DMS 273 (cell line): ENCODE results near the gene PZP.

Experiments
- DNase-seq: peaks from one replicate; lab custom pipeline; 2025; ENCODE audit not compliant: unreplicated experiment; lab: John Stamatoyannopoulos, UW

The PZP gene

DNA sequence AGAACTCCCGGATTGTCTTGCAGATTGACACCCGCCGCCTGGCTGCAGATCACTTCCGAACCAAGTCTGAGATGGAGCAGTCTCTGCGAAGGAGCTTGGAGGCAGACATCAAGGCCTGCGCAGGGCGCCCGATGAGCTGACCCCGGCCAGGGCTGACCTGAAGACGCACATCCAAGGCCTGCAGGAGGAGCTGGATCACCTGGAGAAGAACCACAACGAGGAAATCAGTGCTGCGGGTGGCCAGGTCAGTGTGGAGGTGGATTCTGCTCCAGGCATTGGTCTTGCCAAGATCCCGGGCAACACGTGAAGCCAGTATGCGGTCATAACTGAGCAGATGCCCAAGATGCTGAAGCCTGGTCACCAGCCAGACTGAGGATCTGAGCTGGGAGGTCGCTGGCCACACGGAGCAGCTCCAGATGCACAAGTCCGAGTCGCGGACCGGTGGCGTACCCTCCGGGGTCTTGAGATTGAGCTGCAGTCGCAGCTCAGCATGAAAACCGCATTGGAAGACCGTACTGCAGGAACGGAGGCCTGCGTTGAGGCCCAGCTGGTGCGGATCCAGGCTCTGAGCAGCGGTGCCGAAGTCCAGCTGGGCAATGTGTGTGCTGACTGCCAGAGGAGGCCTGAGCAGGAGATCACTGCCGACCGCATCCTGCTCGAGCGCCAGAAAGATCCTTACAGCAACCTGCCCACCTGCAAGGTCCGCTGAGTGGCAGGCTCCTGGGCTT lies 80.1 kb downstream of the PZP start:
- no peak for DNase-seq

GRCh38 chr12:9127484-9127883 lies 80.7 kb downstream of the PZP start:
- DNase-seq, result no peak

- DNase-seq, result no peak
Observed at GRCh38 chr12:9124383-9125031, 83.7 kb downstream of the PZP start.

GRCh38 chr12:9123781-9124382 lies 84.3 kb downstream of the PZP start:
- no peak for DNase-seq

DNA sequence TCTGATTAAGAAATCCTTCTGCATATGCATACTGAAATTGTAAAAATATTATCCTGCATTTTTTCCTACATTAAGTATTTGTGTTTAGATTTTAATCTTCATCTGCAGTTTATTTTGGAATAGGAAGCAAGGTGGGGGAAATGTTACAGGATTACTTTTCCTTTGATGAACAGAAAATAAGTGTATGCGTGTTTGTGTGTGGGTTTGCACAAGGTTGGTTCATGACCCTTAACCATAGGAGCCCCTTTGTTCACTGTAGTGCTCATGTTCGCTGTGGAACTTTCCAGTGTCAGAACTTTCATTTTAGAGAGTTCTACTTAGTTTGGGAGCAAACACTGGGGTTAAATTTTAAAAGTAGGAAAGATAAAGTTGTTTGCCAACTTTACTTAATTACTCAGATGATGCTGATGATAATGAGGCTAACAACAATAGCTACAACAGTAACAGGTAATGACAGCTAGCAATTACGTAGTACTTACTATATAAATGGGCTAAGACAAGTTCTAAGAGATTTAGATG lies 86.0 kb downstream of the PZP start:
- DNase-seq, result no peak

DNA sequence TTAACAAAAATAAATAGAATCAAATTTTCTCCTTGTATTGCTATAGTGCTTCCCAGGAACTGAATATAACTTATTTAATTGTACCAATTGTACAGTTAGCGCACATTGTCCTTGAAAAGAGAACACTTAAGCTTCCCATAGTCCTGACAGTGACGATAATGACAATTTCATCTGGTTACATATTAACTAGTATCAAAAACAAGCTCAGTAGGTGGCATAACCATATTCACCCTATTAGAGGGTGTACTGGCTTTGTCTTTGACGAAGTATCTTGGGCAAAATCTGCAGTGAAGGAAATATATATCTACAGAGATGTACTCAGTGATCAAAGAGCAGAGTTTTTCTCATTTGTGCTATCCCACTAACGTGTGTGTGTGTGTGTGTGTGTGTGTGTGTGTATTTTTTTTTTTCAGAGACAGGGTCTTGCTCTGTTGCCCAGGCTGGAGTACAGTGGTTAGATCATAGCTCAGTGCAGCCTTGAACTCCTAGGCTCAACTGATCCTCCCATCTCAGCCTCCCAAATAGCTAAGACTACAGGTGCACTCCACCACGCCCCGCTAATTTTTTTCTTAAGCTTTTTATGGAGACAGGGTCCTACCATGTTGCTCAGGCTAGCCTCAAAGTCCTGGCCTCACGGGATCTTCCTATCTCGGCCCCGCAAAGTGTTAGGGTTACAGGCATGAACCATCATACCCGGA lies 87.6 kb downstream of the PZP start:
- no peak for DNase-seq

- no peak for DNase-seq
Observed at GRCh38 chr12:9118158-9118557, 90.0 kb downstream of the PZP start.

- no peak for DNase-seq
Observed at GRCh38 chr12:9115731-9116559, 92.2 kb downstream of the PZP start, which contains the start of gene A2M. Gene A2M (minus strand): TSS chr12:9115919. CDS start chr12:9115849, 70 bp downstream.

DNA sequence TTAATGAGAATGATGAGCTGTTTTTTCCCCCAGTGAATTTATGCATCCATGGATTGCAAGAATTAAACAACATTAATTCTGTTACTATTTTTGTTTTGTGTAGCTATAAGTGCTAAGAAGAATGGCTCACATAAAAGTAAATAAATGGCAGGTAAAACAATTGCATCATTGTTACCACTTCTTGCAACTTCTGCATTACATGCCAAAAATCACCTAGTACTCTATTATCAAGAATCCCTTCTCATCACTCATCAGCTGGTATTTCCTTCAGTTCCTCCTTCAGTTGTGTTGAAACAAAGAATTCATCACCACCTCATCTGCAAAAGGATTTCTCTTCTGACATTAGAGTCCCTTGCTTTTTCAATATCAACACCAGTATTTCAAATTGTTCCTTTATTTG lies 93.2 kb downstream of the PZP start:
- no peak for DNase-seq

DNA sequence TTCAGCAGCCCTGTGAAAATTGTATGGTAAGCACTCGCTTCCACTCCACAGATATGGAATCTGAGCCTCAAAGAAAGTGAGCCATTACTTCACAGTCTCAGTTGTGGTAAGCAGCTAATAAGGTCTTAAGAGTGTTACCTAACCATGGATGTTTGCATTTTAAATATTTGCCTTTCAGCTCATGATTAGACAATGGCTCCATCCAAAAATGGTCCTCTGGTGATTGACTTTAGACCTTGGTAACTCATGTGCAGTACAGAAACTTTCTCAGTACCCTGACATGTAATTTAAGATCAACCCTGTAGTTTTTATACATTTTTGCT lies 94.2 kb downstream of the PZP start:
- DNase-seq, result no peak

- DNase-seq, result no peak
Observed at GRCh38 chr12:9113296-9113986, 94.8 kb downstream of the PZP start.

DNA sequence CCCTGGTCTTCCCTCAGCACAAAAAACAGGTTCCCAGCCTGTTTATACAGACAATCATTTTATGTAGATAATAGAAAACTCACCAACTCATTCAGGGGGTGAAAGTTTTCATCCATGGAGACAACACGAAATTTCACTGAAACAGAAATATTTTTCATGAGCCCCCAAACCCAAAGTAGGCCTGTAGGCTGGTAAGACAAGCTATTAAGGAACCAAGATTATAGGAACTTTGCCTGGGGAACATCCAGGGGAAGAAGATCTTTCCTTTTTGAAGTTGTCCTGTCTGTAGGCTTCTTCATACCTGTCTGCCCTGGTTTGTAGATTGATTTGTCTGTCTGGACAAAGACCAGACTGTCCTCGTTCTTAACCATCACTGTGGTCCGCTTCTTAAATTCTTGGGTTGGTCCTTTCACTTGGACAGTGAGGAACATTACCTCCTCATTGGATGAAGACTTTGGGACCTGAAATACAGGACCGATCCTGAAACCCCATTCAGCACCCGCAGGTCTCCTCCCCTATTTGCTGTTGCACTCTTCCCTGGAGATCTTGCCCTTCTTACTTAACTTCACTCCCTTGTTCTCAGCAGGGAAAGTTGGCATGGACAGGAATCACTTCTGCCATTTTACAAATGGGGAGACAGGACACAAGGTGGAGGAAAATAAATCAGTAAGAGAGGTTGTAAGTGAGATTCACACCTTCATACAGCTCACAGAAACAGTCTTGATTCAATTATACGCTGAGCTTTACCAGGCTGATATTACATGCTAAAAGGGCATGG lies 95.9 kb downstream of the PZP start:
- no peak for DNase-seq

DNA sequence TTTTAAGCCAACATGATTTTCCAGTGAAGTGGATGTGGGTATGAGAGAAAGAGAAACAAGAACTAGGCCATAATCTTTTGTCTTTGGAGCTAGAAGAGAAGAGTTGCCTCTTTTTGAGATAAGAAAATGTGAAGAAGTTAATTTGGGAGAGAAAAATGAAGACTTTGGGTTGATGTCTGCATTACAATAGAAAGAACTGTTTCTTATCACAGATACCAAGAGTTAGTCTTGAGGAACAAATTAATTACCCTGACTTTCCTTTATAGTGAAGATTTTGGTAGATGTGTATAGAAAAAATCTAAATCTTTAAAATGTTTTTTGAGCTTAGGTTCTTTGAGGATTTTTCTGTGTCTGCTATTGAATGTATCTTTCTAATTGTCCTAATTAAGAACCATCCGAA lies 96.7 kb downstream of the PZP start:
- no peak for DNase-seq

GRCh38 chr12:9109737-9110491 lies 98.3 kb downstream of the PZP start:
- no peak for DNase-seq

- no peak for DNase-seq
Observed at GRCh38 chr12:9109213-9109522, 99.0 kb downstream of the PZP start.

- no peak for DNase-seq
Observed at GRCh38 chr12:9108504-9109212, 99.5 kb downstream of the PZP start.

- no peak for DNase-seq
Observed at GRCh38 chr12:9107542-9107873, 100.7 kb downstream of the PZP start.
